Measurements from ENCODE around the gene OR4C6. TPM values are rescaled to one million over a fixed set of nuclear protein-coding genes. Genes with fewer than 3 reads are reported as not detected.

The OR4C6 gene
- 0.72 TPM for total RNA-seq (ENCODE audit: insufficient read depth, low replicate concordance)

DNA sequence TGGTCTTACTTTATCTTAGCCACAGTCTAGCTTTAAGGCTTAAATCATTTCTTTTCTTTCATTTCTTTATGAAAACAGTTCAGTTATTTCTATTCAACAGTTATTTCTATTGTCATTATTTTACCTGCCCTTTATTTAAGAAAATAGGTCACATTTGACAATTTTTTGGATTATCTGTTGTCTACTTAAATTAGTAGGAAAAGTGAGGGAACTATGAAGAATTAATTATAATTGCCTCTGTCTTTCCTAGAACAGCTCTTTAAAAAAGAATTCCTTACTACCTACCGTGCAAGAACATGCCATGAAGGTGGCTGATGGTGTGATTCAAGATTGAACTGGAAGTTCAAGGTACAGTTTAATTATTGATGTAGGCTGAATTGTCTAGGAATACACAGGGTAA is at the start of gene OR4C6:
OR4C6 (plus strand) TSS at position 301 of the 400 bp plus-strand sequence. CDS start 2,966 bp downstream, outside the sequence.
- no peak for DNase-seq (ENCODE audit: low spot score)

DNA sequence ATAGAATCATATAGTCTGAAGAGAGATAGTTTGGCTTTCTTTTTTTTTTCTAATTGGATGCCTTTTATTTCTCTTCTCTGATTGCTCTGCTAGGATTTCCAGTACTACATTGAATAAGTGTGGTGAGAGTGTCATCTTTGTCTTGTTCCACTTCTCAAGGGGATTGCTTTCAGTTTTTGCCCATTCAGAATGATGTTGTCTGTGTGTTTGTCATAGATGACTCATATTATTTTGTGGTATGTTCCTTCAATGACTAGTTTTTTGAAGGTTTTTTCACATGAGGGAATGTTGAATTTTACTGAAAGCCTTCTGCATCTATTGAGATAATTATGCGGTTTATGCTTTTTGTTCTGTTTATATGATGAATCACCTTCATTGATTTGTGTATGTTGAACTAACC is 37.5 kb upstream of the OR4C6 start:
- no peak for DNase-seq (ENCODE audit: low spot score)

DNA sequence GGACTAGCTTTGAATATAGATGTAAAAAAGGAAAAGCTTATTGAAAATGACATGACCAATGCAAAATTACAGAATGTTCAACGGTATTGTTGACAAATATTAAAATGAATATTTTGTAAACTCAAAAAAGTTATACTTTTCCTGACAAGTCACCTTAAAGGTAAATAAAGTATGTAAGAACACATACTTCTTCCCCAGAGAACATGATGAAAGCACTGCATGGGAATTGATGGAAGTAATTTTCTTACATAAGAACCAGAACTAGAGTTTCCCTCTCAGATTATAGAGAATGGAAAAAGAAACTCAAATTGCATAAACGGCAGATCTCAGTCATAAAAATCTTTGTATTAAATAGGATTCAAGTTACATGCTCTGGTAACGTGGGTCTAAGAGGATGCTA is 27.2 kb upstream of the OR4C6 start, which contains the start of gene OR4P4:
OR4P4 (plus strand) TSS at position 301 of the 400 bp plus-strand sequence.
- no peak for DNase-seq (ENCODE audit: low spot score)

DNA sequence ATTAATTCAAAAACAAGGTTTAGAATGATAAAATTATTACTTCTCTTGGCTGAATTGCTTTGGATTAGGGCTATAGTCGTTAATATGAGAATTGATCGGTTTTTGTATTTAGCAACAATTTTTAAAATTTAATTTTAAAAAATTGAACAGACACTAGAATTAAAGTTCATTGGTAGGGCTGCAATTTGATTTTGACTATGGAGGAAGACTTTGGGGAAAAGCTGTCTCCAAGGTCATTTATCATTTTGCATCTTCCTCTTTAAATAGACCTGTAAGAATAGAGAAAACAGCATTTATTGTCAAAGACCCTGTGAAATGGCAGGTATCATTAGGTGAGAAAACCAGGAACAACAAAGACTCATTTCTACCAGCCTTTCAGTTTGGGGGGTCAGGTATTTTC is 14.0 kb upstream of the OR4C6 start, which contains the start of gene OR4S2:
OR4S2 (plus strand) TSS at position 301 of the 400 bp plus-strand sequence. CDS start 2,577 bp downstream, outside the sequence.
- no peak for DNase-seq (ENCODE audit: low spot score)

DNA sequence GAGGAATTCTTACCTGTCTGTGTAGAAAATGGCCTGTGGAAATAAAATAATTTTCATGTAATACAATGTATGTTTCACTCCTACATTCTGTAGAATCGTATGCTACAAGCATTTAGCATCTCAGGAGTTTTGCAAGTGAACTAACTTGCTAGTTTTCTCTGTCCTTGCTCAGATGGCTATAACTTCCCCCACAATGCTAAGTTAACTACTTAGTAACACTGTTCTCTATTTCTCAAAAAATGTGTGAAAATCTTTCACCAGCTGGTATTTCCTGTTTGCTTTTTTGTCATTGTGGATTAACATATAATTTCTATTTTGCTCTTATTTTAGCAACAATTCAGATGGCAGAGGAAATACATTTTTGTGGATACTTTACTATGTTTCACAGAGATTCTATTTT is 9.4 kb upstream of the OR4C6 start:
- DNase-seq (ENCODE audit: low spot score) = no peak

DNA sequence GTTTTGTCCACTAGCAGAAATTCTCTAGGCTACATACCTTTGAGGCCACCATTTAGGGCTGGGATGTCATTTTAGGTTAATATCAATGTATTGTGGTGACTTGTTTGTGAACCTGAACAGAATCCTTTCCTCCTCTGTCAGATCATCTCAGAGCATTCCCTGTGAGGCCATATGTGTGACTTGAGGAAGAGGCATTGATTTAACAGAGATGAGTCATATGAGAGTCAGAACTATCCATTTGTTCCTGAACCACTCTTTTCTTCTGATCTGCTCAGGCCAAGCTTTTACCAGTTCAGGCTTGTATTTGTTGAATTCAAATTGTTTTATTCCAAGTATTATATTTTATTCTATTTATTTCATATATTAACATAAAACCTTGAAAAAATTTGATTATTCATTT is 6.9 kb upstream of the OR4C6 start:
- no peak for DNase-seq (ENCODE audit: low spot score)

DNA sequence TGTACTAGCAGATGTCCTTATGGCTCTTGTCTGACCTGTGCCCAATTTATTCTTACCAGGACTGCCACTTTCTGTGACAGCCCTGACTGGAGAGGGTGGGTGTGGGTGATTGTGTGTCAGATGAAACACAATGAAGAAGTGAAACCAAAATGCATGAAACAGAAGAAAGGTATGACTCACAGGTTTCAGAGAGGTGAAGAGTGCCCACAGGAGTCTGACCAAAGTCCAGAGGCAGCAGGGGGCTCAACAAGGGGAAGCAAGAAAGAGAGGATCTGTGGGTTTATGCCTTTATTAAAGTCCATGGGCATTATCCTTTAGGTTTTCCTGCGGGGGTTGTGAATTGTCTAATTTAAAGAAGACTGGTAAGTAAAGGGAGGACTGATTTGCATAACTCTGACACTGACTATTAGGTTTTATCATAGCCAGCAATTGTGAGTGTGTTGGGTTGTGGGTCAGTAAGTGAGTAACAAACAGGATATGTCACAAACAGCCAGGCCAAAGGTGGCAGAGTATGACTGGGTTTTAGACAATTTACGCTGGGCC is 3.9 kb upstream of the OR4C6 start:
- no peak for DNase-seq (ENCODE audit: low spot score)

DNA sequence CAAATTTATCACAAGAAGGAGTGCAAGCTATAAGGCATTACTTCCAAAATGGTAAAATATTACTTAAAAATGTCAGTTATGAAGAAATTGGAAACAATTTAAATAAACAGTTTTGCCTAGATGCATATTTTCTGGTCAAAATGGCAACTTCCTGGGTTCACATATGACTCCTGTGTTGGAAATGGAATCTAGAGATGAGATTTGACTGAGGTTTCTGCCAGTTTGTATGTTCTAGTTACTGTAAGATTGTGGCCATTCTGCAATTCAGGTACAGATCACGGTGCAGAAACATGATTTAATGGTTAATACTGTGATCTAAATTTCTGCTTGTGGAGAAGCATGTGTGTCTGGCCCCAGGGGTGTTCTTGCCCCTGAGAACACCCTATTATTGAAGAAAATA is 3.4 kb upstream of the OR4C6 start:
- DNase-seq (ENCODE audit: low spot score) = no peak

DNA sequence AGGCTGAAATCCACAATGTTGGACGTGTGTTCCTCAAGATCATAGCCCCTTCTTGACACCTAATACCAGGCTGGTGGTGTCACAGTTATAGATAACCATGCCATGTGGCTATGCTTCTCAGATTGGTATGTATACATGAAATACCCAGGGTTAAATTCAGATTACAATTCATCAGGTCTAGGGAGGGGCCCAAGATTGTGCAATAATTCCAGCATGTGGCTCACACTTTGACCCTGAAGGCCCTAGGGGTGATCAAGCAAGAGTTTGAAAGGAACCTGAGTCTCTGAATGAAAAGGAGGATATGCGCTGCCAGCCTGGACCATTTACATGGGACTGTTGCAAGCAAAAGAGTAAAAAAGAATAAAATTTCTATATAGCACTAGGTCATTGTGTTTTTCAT is 7.4 kb downstream of the OR4C6 start:
- no peak for DNase-seq (ENCODE audit: low spot score)

DNA sequence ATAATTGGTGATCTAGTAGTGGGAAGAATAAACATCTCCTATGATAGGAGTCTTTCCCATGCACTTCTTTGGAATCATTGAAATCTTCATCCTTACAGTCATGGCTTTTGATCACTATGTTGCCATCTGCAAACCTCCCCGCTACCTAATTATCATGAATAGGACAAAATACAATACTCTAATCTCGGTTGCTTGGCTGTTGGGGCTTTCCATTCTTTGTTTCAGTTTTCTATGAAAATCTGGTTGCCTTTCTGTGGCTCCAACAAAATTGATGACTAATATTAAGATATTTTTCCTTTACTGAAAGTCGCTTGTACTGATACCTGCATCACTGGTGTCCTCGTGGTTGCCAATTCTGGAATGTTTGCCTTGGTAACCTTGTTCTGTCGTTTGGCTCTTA is 11.9 kb downstream of the OR4C6 start:
- no peak for DNase-seq (ENCODE audit: low spot score)

DNA sequence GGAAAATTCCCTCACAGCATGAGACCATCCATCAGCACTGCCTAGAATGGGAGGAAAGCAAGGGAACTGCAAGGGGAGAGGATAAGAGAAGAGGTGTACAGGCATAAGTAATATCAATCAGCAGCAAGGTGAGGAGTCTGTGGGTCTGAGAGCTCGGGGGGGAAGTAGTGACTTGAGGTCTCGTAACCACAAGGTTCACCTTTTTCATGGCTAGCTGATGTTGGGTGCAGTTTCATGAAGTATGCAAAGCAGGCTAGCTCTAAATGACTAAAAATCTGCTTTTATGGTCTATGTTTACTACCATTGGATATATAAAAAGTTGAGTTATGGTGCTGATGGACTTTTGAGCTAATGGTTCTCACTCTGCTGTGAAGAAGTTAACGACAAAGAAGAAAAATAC is 35.8 kb downstream of the OR4C6 start:
- DNase-seq (ENCODE audit: low spot score) = no peak

DNA sequence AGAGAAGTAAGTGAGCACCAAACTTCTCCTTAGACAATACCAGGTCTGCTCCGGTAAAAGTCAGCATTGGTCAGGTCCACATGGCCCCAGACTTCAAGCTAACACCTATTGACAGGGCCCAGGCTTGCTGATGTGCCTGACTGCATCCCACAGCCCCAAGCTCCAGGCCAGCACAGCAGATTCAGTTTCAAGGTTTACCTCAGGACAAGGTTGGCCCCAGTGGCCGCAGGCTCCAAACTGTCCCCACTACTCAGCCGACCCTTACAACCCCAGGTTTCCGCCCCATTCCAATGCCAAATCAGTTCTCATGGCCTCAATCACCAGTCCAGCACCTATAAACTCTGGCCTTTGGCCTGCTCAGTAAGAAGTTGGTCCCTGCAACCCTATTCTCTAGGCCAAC is 39.4 kb downstream of the OR4C6 start:
- no peak for DNase-seq (ENCODE audit: low spot score)

DNA sequence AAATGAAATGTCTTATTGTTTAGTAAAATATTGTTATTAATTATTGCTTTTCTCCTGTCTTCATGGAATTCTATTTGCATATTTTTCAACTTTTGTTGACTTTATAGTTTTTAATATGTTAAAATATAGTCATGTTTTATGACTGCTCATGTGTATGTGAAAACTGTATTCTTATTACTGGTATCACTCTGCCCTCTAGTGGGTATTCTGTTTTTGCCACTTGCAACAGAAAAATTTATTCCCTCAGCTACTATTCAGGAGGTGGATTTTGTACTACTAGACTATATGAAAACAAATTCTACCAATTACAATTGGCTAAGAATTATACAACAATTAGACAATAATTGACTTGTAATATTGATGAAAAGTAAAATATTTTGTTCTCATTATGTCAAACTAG is 45.0 kb downstream of the OR4C6 start:
- DNase-seq (ENCODE audit: low spot score) = no peak

DNA sequence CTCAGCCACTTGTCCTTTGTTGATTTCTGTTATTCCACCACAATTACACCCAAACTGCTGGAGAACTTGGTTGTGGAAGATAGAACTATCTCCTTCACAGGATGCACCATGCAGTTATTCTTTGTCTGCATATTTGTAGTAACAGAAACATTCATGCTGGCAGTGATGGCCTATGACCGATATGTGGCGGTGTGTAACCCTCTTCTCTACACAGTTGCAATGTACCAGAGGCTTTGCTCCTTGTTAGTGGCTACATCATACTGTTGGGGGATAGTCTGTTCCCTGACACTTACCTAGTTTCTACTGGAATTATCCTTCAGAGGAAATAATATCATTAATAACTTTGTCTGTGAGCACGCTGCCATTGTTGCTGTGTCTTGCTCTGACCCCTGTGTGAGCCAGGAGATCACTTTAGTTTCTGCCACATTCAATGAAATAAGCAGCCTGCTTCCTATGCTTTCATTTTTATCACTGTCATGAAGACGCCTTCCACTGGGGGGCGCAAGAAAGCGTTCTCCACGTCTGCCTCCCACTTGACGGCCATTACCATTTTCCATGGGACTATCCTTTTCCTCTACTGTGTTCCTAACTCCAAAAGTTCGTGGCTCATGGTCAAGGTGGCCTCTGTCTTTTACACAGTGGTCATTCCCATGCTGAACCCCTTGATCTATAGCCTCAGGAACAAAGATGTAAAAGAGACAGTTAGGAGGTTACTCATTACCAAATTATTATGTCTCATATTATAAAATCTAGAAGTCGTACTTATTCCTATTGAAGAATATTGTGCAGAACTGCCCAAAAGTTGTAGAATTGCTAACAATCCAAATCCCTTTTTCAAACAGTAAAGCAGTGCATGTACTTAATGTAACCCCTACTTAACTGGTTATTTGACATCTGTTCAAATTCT is 53.2 kb downstream of the OR4C6 start:
- no peak for DNase-seq (ENCODE audit: low spot score)

Other genes with a start within 250 kb of the OR4C6 start
- gene OR4C15, start 107.7 kb upstream of the OR4C6 start, total RNA-seq (ENCODE audit: insufficient read depth, low replicate concordance) = not detected
- 9.6 TPM for gene OR4C16, start 90.1 kb upstream of the OR4C6 start, total RNA-seq (ENCODE audit: insufficient read depth, low replicate concordance)
- 6.3 TPM for gene OR4C11, start 54.6 kb upstream of the OR4C6 start, total RNA-seq (ENCODE audit: insufficient read depth, low replicate concordance)
- 3.6 TPM for gene OR4P4, start 27.1 kb upstream of the OR4C6 start, total RNA-seq (ENCODE audit: insufficient read depth, low replicate concordance)
- 0.48 TPM for gene OR4S2, start 13.9 kb upstream of the OR4C6 start, total RNA-seq (ENCODE audit: insufficient read depth, low replicate concordance)
- 9.9 TPM for gene OR5D13, start 111.2 kb downstream of the OR4C6 start, total RNA-seq (ENCODE audit: insufficient read depth, low replicate concordance)
- 1.9 TPM for gene OR5D14, start 133.4 kb downstream of the OR4C6 start, total RNA-seq (ENCODE audit: insufficient read depth, low replicate concordance)
- gene OR5L1, start 149.2 kb downstream of the OR4C6 start, total RNA-seq (ENCODE audit: insufficient read depth, low replicate concordance) = 1.7 TPM
- 2.2 TPM for gene OR5D18, start 157.4 kb downstream of the OR4C6 start, total RNA-seq (ENCODE audit: insufficient read depth, low replicate concordance)
- gene OR5L2, start 165.0 kb downstream of the OR4C6 start, total RNA-seq (ENCODE audit: insufficient read depth, low replicate concordance) = 0.72 TPM
- 1.4 TPM for gene OR5D16, start 176.6 kb downstream of the OR4C6 start, total RNA-seq (ENCODE audit: insufficient read depth, low replicate concordance)
- not detected for gene TRIM51, start 221.1 kb downstream of the OR4C6 start, total RNA-seq (ENCODE audit: insufficient read depth, low replicate concordance)

All from umbilical cord (tissue), 2 donors.